ENCODE measurements around the gene SNX1. TPM values are rescaled to one million over a fixed set of nuclear protein-coding genes. Genes with fewer than 3 reads are reported as not detected.

Gene SNX1
- total and polyA plus RNA-seq, 2 of the 8 experiments (the other 6 are each of a cell fraction or from before 2014, with no cell fraction given), result 27.9 to 59.8 TPM

GRCh38 chr15:64138331-64138941 lies 42.7 kb downstream of the SNX1 start (continued):
- TF ChIP-seq SIX5 (IDR thresholded peaks at IDR 0.05; ENCODE audit: low read depth, low read length) (no peak), BACH1 (IDR thresholded peaks at IDR 0.05; ENCODE audit: low read length) (no peak), EGR1 (IDR thresholded peaks at IDR 0.05; ENCODE audit: borderline replicate concordance, low read depth, low read length) (no peak)

Measured in H1 (cell line).